ENCODE results near the gene ZSCAN21.

Gene ZSCAN21

DNA sequence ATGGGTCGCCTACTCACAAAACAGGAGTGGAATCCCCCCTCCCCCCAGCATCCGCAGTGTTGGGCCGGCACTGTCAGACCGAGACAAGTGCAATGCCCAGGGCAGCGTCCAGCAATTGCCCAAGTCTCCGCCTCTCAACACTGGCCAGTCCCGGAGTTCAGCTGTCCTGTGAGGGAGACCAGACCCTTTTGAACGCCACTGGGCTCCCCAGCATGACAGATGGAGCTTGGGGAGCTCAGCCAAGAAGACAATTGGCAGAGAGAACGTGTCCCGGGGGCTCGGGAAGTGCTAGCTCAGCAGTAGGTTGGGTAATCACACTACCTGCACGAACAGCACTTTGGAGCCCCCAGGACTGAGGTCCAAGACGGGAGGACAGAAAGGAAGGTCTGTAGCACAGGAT lies 43.9 kb downstream of the ZSCAN21 start:
- H3K27ac ChIP-seq = no peak overlapping the region
- no peak for DNase-seq (ENCODE audit: low read depth, low spot score)

- no peak for DNase-seq (ENCODE audit: low read depth, low spot score)
- H3K27ac ChIP-seq = no peak overlapping the region
Observed at GRCh38 chr7:100093925-100094486, 44.4 kb downstream of the ZSCAN21 start.

DNA sequence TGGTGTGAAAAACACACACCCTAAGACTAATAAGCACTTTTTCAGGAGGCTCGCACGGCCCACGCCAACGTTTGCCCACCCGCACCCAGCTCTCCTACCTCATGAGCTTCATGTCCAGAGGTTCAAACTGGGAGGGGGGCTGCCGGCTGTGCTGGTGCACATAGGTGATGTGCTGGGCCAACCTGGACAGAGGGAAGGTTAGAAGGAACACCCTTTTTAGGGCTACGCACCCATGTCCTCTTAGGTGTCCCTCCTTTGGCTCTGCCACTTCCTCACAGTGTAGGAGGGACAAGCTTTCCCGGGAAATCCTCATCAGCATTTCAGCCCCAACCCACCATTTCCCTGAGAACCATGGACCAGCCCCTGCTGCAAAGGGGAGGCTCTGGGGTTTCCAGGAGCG lies 45.7 kb downstream of the ZSCAN21 start:
- no peak for DNase-seq (ENCODE audit: low read depth, low spot score)
- H3K27ac ChIP-seq = no peak overlapping the region

- DNase-seq (ENCODE audit: low read depth, low spot score) = no peak
- no peak overlapping the region for H3K27ac ChIP-seq
Observed at GRCh38 chr7:100095704-100096103, 46.1 kb downstream of the ZSCAN21 start.

DNA sequence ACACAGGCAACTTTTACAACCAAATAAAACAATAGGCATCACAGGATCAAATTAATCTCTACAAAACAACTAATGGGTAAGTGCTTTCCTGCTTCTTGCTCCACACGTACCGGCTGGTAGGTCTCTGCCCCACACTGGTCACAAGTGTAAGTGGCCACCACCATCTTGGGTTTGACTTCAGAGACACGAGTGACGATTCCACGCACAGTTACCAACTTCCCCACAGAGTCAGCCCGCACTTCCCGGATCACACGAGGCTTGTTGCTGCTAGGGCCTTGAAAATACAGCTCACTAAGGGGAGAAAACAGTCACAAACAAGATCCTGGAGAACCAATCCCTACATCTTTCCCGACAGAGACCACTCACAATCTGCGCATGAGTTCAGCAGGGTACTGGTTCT lies 49.3 kb downstream of the ZSCAN21 start:
- no peak overlapping the region for H3K27ac ChIP-seq
- no peak for DNase-seq (ENCODE audit: low read depth, low spot score)

DNA sequence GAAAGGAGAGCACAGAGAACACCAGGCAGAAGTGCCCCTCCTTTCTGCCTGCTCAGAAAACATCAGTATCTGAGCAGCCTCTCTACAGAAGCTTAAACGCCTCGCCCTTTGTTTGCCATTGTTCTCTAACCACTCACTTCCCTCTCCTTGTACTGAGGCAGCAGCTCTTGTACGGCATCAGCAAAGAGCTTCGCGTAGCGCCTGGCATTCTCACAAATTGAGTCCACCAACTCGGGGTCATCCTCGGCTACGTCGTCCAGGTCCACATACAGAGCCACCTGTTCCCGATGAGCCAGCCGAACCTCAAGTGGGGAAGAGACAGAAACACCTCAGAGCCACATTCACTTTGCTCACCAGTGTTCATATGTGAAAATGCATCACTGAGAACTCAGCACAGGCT lies 49.9 kb downstream of the ZSCAN21 start:
- no peak for DNase-seq (ENCODE audit: low read depth, low spot score)
- H3K27ac ChIP-seq = peak overlapping the region; percentile 89

GRCh38 chr7:100100420-100101015 lies 50.9 kb downstream of the ZSCAN21 start:
- peak overlapping the region; percentile 89 for H3K27ac ChIP-seq
- DNase-seq (ENCODE audit: low read depth, low spot score) = peak; percentile 95

DNA sequence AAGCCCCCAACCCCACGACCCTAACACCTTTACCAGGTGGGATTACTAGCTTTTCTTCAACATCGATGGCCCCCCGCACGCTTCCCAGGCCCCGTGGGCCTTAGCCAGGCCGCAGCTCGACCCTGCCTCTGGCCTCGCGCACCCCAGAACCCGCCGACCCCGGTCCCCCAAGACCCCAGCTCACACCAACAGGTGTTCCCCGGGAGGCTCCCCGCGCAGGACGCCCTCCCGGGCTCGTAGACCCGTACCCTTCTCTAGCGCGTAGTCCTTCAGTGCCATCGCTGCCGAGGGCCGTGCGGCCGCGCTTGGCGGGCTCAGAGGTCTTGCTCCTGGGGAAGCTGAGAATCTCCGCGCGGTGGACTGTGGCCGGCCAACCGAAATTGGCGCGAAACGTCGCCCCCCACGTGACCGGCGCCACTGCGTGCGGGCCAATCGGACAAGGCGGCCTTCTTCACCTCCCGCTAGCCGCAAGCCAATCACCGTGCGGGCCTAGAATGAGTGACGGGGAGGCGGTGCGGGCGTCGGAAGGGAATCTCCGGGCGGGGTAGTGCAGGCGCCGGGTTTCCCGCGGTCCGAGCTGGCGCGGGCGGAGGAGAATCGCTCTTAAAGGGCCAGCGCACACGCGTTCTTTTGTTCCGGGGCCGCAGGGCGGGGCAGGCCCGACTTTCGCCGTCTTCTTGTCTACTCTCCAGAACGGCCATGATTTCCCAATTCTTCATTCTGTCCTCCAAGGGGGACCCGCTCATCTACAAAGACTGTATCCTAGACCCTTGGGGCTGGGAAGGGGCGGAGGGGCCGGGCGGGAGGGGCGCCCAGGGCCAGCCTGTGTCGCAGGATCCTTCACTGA lies 51.7 kb downstream of the ZSCAN21 start, which contains the start of the genes AP4M1 and MCM7:
Gene AP4M1 (plus strand): TSS at position 628 of the 847 bp plus-strand sequence. CDS start 72 bp downstream, at position 700.
Gene MCM7 (minus strand): TSS at position 382 of the 847 bp plus-strand sequence. CDS start 103 bp downstream, at position 279.
- DNase-seq (ENCODE audit: low read depth, low spot score) = peak; percentile 96
- peak within 1 kb of the TSS; percentile 89 for H3K27ac ChIP-seq

DNA sequence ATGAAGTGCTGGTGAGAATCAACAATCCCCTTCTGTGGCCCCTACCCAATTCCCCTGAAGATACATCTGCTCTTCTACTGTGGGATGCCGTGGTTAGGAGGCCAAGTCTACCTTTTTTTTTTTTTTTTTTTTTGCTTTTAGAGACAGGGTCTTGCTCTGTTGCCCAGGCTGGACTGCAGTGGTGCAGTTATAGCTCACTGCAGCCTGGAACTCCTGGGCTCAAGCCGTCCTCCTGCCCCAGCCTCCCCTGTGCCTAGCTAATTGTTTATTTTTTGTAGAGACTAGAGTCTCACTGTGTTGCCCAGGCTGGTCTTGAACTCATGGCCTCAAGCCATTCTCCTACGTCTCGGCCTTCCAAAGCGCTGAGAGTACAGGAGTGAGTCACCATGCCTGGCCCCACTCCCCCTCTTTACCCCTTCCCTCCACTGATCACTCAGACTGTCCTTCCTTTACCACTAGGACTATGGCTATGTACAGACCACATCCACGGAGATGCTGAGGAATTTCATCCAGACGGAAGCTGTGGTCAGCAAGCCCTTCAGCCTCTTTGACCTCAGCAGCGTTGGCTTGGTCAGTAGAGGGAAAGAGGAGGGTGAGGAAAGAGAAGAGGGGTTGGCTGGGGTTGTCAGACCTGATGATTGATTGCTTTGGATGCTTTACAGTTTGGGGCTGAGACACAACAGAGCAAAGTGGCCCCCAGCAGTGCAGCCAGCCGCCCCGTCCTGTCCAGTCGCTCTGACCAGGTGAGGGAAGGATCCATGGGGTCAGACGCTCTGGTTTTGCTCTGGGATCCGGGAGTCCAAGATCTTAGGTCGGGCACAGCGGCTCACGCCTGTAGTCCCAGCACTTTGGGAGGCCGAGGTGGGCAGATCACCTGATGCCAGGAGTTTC lies 53.6 kb downstream of the ZSCAN21 start:
- no peak for DNase-seq (ENCODE audit: low read depth, low spot score)

GRCh38 chr7:100105534-100105933 lies 56.0 kb downstream of the ZSCAN21 start:
- no peak for DNase-seq (ENCODE audit: low read depth, low spot score)
- no peak overlapping the region for H3K27ac ChIP-seq

More for the DNA sequence above, 53.6 kb downstream of the ZSCAN21 start:
- H3K27ac ChIP-seq = no peak overlapping the region

- no peak for DNase-seq (ENCODE audit: low read depth, low spot score)
- no peak overlapping the region for H3K27ac ChIP-seq
Observed at GRCh38 chr7:100106633-100107032, 57.1 kb downstream of the ZSCAN21 start.

- DNase-seq (ENCODE audit: low read depth, low spot score) = no peak
- H3K27ac ChIP-seq = no peak overlapping the region
Observed at GRCh38 chr7:100107125-100107737, 57.7 kb downstream of the ZSCAN21 start.

DNA sequence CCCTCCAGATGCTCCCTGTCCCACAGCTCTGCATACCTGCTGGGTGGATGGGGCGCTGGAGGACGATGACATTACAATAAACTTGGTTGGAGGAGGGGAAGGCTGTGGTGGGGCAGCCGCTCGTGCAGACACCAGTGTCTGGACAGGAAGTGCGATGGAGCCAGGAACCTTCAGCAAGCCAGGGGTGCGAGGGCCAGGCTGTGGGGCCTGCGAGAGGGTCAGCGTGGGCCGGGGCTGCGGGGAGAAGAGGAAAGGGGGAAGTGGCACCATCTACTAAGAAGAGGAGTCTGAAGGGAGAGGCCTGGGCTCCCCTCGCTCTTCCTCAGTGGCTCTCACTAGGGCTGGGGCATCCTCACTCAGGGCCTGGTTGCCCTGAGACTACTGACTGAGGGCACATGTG lies 58.3 kb downstream of the ZSCAN21 start:
- no peak overlapping the region for H3K27ac ChIP-seq
- DNase-seq (ENCODE audit: low read depth, low spot score) = no peak

- DNase-seq (ENCODE audit: low read depth, low spot score) = no peak
- no peak overlapping the region for H3K27ac ChIP-seq
Observed at GRCh38 chr7:100109521-100110163, 60.1 kb downstream of the ZSCAN21 start.

GRCh38 chr7:100111156-100111555 lies 61.6 kb downstream of the ZSCAN21 start:
- no peak overlapping the region for H3K27ac ChIP-seq
- no peak for DNase-seq (ENCODE audit: low read depth, low spot score)

GRCh38 chr7:100111914-100112313 lies 62.3 kb downstream of the ZSCAN21 start:
- DNase-seq (ENCODE audit: low read depth, low spot score) = no peak
- no peak overlapping the region for H3K27ac ChIP-seq

All from epithelial cell of prostate (primary cell).